GM12878 (cell line): ENCODE data around the gene WDR76. TPM values are rescaled to one million over a fixed set of nuclear protein-coding genes. Genes with fewer than 3 reads are reported as not detected.

Experiments used
- ATAC-seq: fragments of 200-7000 bp; cut with Tn5 transposase; 3 replicates; pipeline ENCODE4 v1.9.1; 2020; ENCODE audit warnings: mild to moderate bottlenecking, moderate library complexity
- BruUV-seq: library from RNA; stranded (reverse); fragments of 400-500 nt; replicated peaks from 2 replicates; lab custom pipeline; 2021; lab: Mats Ljungman, UMichigan
- CTCF ChIA-PET: fragments of 300-600 bp; sonication (Branson Sonifier 250); formaldehyde crosslinking; extraction: SDS; loops from one replicate; lab custom pipeline; 2021; ENCODE audit warnings: inconsistent platforms; lab: Yijun Ruan, JAX
- POLR2A ChIA-PET: fragments of 350-600 bp; formaldehyde crosslinking; extraction: SDS; loops from one replicate; lab custom pipeline; 2021; ENCODE audit warnings: inconsistent platforms; lab: Charles Lee
- RAD21 ChIA-PET: fragments of 300-600 bp; sonication (Branson Sonifier 250); formaldehyde crosslinking; loops from one replicate; lab custom pipeline; 2023; ENCODE audit warnings: antibody characterized with exemption; ENCODE audit not compliant: unreplicated experiment; lab: Charles Lee
- SMC1A ChIA-PET: fragments of 300-600 bp; sonication (Branson Sonifier 250); formaldehyde crosslinking; loops from one replicate; lab custom pipeline; 2023; ENCODE audit not compliant: unreplicated experiment, uncharacterized antibody; lab: Charles Lee
- DNase-seq: peaks from one replicate; pipeline ENCODE4 v3.0.0-alpha.2; 2011; ENCODE audit warnings: low read depth, low spot score
- FAIRE-seq: peaks from 3 replicates; lab custom pipeline; 2011; peaks lifted over from hg19 to GRCh38; lab: Jason Lieb, UNC
- H2AFZ ChIP-seq: 2 replicates; pipeline ENCODE4 v1.6.0; 2011; ENCODE audit warnings: low read depth, low read length, control low read depth; ENCODE audit not compliant: control insufficient read depth
- H3K27ac ChIP-seq: 2 replicates; pipeline ENCODE4 v1.5.1; 2011; ENCODE audit warnings: control low read depth; ENCODE audit not compliant: control insufficient read depth, insufficient read depth
- H3K27me3 ChIP-seq, 2 experiments: replicated peaks in 1 of 2; 2 replicates each; pipeline versions ENCODE4 v1.6.0 to v1.6.1; 2011; ENCODE audit warnings: low read length in 1 of 2; ENCODE audit not compliant: control insufficient read depth in 2 of 2, insufficient read depth in 2 of 2
- H3K36me3 ChIP-seq, 2 experiments: 2 replicates each; pipeline ENCODE4 v1.5.1; 2011; ENCODE audit warnings: low read length in 1 of 2; ENCODE audit not compliant: control insufficient read depth in 2 of 2, insufficient read depth in 2 of 2
- H3K4me1 ChIP-seq: 2 replicates; pipeline ENCODE4 v1.6.1; 2011; ENCODE audit warnings: mild to moderate bottlenecking, low read length, moderate library complexity, mixed read lengths; ENCODE audit not compliant: control insufficient read depth, insufficient read depth
- H3K4me2 ChIP-seq: 2 replicates; pipeline ENCODE4 v1.6.0; 2011; ENCODE audit warnings: control low read depth; ENCODE audit not compliant: control insufficient read depth, insufficient read depth
- H3K4me3 ChIP-seq: fragments of 200-600 bp; sonication (generic); 2 replicates; pipeline ENCODE4 v1.5.1; 2016
- H3K79me2 ChIP-seq: 2 replicates; pipeline ENCODE4 v1.6.0; 2011; ENCODE audit warnings: low read length; ENCODE audit not compliant: control insufficient read depth, insufficient read depth
- H3K9ac ChIP-seq: 2 replicates; pipeline ENCODE4 v1.8.0; 2011; ENCODE audit warnings: low read length, control low read depth, mixed read lengths; ENCODE audit not compliant: control insufficient read depth, insufficient read depth
- H3K9me3 ChIP-seq: replicated peaks from 3 replicates; pipeline ENCODE4 v1.5.1; 2011; ENCODE audit warnings: mild to moderate bottlenecking, low read length; ENCODE audit not compliant: control insufficient read depth, insufficient read depth
- H4K20me1 ChIP-seq: 2 replicates; pipeline ENCODE4 v1.6.0; 2011; ENCODE audit not compliant: control insufficient read depth, insufficient read depth
- CREM ChIP-seq: IDR thresholded peaks from 2 replicates; pipeline ENCODE4 v1.6.1; 2014; ENCODE audit warnings: antibody characterized with exemption, low read depth
- EGR1 ChIP-seq, 2 experiments: IDR thresholded peaks; 1 replicate in 1 of 2; 2 replicates in 1 of 2; pipeline ENCODE4 v1.6.1; 2011 to 2012; ENCODE audit warnings: low read depth in 2 of 2, low read length in 2 of 2, borderline replicate concordance in 1 of 2, mild to moderate bottlenecking in 1 of 2, moderate library complexity in 1 of 2
- PBX3 ChIP-seq: IDR thresholded peaks from 2 replicates; pipeline ENCODE4 v1.6.1; 2011; ENCODE audit warnings: mild to moderate bottlenecking, low read depth, low read length, moderate library complexity; ENCODE audit not compliant: insufficient replicate concordance
- RBBP5 ChIP-seq: fragments of 200-600 bp; sonication (generic); conservative IDR thresholded peaks from 2 replicates; pipeline ENCODE4 v1.6.1; 2016
- RFX5 ChIP-seq: IDR thresholded peaks from 2 replicates; pipeline ENCODE4 v1.6.1; 2011; ENCODE audit warnings: low read depth, low read length, improper control_type of control experiment
- SMAD5 ChIP-seq: IDR thresholded peaks from 2 replicates; pipeline ENCODE4 v1.6.1; 2016; ENCODE audit warnings: antibody characterized with exemption, low read depth
- USF2 ChIP-seq: IDR thresholded peaks from 2 replicates; pipeline ENCODE4 v1.6.1; 2011; ENCODE audit warnings: low read depth, low read length, improper control_type of control experiment, borderline replicate concordance
- WGBS: methylation state at CpG from one replicate; pipeline ENCODE4 v1.1.6; 2016; ENCODE audit warnings: low lambda C conversion rate; ENCODE audit not compliant: insufficient replicate concordance, insufficient coverage; ENCODE audit errors: missing lambda C conversion rate; 5-methylcytosine and 5-hydroxymethylcytosine counted together
- in situ Hi-C: fragments of 300-500 bp; cut with MboI; formaldehyde crosslinking; loops from 9 replicates; pipeline ENCODE4 v1.14.3; 2018; ENCODE audit warnings: mixed read lengths
- intact Hi-C: fragments of 100-400 bp; cut with micrococcal nuclease; formaldehyde crosslinking; loops from one replicate; pipeline ENCODE4 v1.14.2; 2022; ENCODE audit not compliant: unreplicated experiment
- polyA plus RNA-seq, 11 experiments: library from polyadenylated mRNA; depleted of rRNA in 4 of 11; unstranded in 6 of 11; stranded (reverse) in 5 of 11; fragments of >200 nt; fragmentation: Nextera tagmentation in 4 of 11; fragmentation: Illumina TruSeq in 1 of 11; extraction: Ambion mirVana in 4 of 11; extraction: Trizol in 1 of 11; gene quantifications; 1 replicate in 1 of 11; 2 replicates in 10 of 11; pipeline versions ENCODE4 v1.2.1 to v1.2.3, GENCODE V29; 2011 to 2016; ENCODE audit warnings: inconsistent platforms in 2 of 11, missing spikeins in 2 of 11, low read depth in 1 of 11
- total RNA-seq, 4 experiments: library from RNA; depleted of rRNA in 3 of 4; stranded (reverse); fragments of >200 nt in 3 of 4; fragmentation: Illumina TruSeq in 1 of 4; extraction: Trizol in 1 of 4; gene quantifications; 2 replicates each; pipeline versions ENCODE4 v1.2.1 to v1.2.3, GENCODE V29; 2013 to 2021

The WDR76 gene
- total and polyA plus RNA-seq, 10 of the 15 experiments (the other 5 are each of a cell fraction or from before 2014, with no cell fraction given) = 8.0 to 59.7 (median 34.5) TPM

GRCh38 chr15:43895586-43895985 is 68.8 kb downstream of the WDR76 start (continued):
- TF ChIP-seq CREM (no peak), EGR1 (IDR thresholded peaks at IDR 0.05; ENCODE audit: borderline replicate concordance in 1 of 2, low read depth in 2 of 2, low read length in 2 of 2) (no peak)

- Histone ChIP-seq H3K9ac (no peak overlapping the region), H3K9me3 (no peaks in the 10 kb centered on the region), H3K79me2 (no peaks in the 10 kb centered on the region), H3K27ac (no peak overlapping the region), H3K4me2 (no peak overlapping the region), H3K27me3 (no peaks in the 10 kb centered on the region), H3K4me3 (no peak overlapping the region), H2AFZ (no peak overlapping the region), H3K4me1 (no peaks in the 10 kb centered on the region), H4K20me1 (no peaks in the 10 kb centered on the region), H3K36me3 (no peaks in the 10 kb centered on the region)
- FAIRE-seq (no peak), DNase-seq (no peak), ATAC-seq (0 out of 3 replicates have a peak, but pooled peaks have one; percentile 25)
- TF ChIP-seq RFX5 = no peak
- TF ChIP-seq PBX3 = no peak
- TF ChIP-seq SMAD5 = no peak
- no peak for TF ChIP-seq USF2
- no peak for TF ChIP-seq RBBP5
- POLR2A ChIA-PET = no interaction called here
- RAD21 ChIA-PET = no interaction called here
- intact Hi-C loops (no loop called here), in situ Hi-C loops (no loop called here)
- no TSS peak for BruUV-seq
- CTCF ChIA-PET = interaction anchor here (1.1 to 1.7 kb wide), 2 partner anchors 8 to 169 kb away, joined by 3 to 5 read pairs; no protein-coding TSS in a partner anchor
- WGBS = 93% methylated on average over 1 of the region's 1 CpG
- SMC1A ChIA-PET = interaction anchor here (0.7 to 1.3 kb wide), 2 partner anchors 8 to 87 kb away, joined by 3 read pairs; no protein-coding TSS in a partner anchor
Measured at GRCh38 chr15:43896543-43896942, 69.7 kb downstream of the WDR76 start.
